H1 (cell line): Measurements from ENCODE around the gene NEK4. TPM values are rescaled to one million over a fixed set of nuclear protein-coding genes. Genes with fewer than 3 reads are reported as not detected.
A peak's percentile ranks its signal among the peaks of the same experiment; 100 is the strongest.

Experiments
- CTCF ChIA-PET: fragments of 300-600 bp; sonication (Branson Sonifier 250); formaldehyde crosslinking; loops from one replicate; lab custom pipeline; 2021; ENCODE audit not compliant: partially characterized antibody; lab: Charles Lee
- POLR2A ChIA-PET: fragments of 300-600 bp; sonication (Branson Sonifier 250); formaldehyde crosslinking; loops from one replicate; lab custom pipeline; 2021; ENCODE audit warnings: inconsistent platforms; ENCODE audit not compliant: partially characterized antibody; lab: Charles Lee
- DNase-seq, 2 experiments: peaks; one replicate each; pipeline versions ENCODE4 v3.0.0 to v3.0.0-alpha.2; 2010 to 2022; ENCODE audit warnings: low spot score in 2 of 2, low read depth in 1 of 2, mixed read lengths in 1 of 2
- FAIRE-seq: peaks from 2 replicates; lab custom pipeline; 2011; peaks lifted over from hg19 to GRCh38; lab: Jason Lieb, UNC
- H2AFZ ChIP-seq: 2 replicates; pipeline ENCODE4 v1.8.1; 2012; ENCODE audit warnings: low read length, inconsistent platforms
- H2AK5ac ChIP-seq: 2 replicates; pipeline ENCODE4 v1.6.1; 2013; ENCODE audit warnings: low read depth, low read length
- H2BK120ac ChIP-seq: replicated peaks from 2 replicates; pipeline ENCODE3; 2013; ENCODE audit warnings: low read depth, low read length, inconsistent platforms
- H2BK12ac ChIP-seq: 2 replicates; pipeline ENCODE4 v1.6.1; 2013; ENCODE audit warnings: low read depth, low read length
- H2BK15ac ChIP-seq: 2 replicates; pipeline ENCODE4 v1.6.1; 2013; ENCODE audit warnings: low read length
- H2BK20ac ChIP-seq: 2 replicates; pipeline ENCODE4 v1.6.1; 2013; ENCODE audit warnings: low read length
- H2BK5ac ChIP-seq: 2 replicates; pipeline ENCODE4 v1.6.1; 2013; ENCODE audit warnings: low read depth, low read length
- H3K14ac ChIP-seq: 2 replicates; pipeline ENCODE4 v1.6.1; 2013; ENCODE audit warnings: inconsistent platforms; ENCODE audit not compliant: insufficient read length
- H3K18ac ChIP-seq: 2 replicates; pipeline ENCODE4 v1.6.1; 2013; ENCODE audit warnings: low read length; ENCODE audit errors: extremely low read depth
- H3K23ac ChIP-seq: 2 replicates; pipeline ENCODE4 v1.6.1; 2013; ENCODE audit warnings: inconsistent platforms; ENCODE audit not compliant: insufficient read length
- H3K23me2 ChIP-seq: 2 replicates; pipeline ENCODE4 v1.6.1; 2013; ENCODE audit warnings: low read depth, low read length
- H3K27ac ChIP-seq: 2 replicates; pipeline ENCODE4 v1.6.1; 2011; ENCODE audit warnings: low read depth, low read length, inconsistent platforms
- H3K27me3 ChIP-seq, 4 experiments: replicated peaks in 1 of 4; 1 replicate in 1 of 4; 2 replicates in 3 of 4; pipeline versions ENCODE4 v1.6.1 to v1.8.1; 2011 to 2013; ENCODE audit warnings: low read length in 3 of 4, mild to moderate bottlenecking in 3 of 4, inconsistent platforms in 2 of 4, mixed read lengths in 2 of 4, moderate library complexity in 1 of 4; ENCODE audit not compliant: control insufficient read depth in 3 of 4, insufficient read depth in 3 of 4; ENCODE audit errors: extremely low read depth in 1 of 4
- H3K36me3 ChIP-seq, 4 experiments: 2 replicates each; pipeline versions ENCODE4 v1.6.1 to v1.8.1; 2011 to 2013; ENCODE audit warnings: mild to moderate bottlenecking in 4 of 4, low read length in 3 of 4, moderate library complexity in 2 of 4, control low read depth in 1 of 4, inconsistent platforms in 1 of 4; ENCODE audit not compliant: insufficient read depth in 4 of 4, control insufficient read depth in 2 of 4
- H3K4ac ChIP-seq: replicated peaks from 2 replicates; pipeline ENCODE3; 2013; ENCODE audit warnings: low read length, low read depth, mixed read lengths, inconsistent platforms; ENCODE audit not compliant: insufficient read length
- H3K4me1 ChIP-seq, 4 experiments: replicated peaks in 1 of 4; 1 replicate in 1 of 4; 2 replicates in 3 of 4; pipeline versions ENCODE4 v1.6.1 to v1.8.1; 2011 to 2013; ENCODE audit warnings: low read length in 3 of 4, inconsistent platforms in 2 of 4, mixed read lengths in 1 of 4; ENCODE audit not compliant: insufficient read depth in 4 of 4, control insufficient read depth in 3 of 4
- H3K4me2 ChIP-seq, 2 experiments: 2 replicates each; pipeline versions ENCODE4 v1.6.1 to v1.8.1; 2011 to 2013; ENCODE audit warnings: low read depth in 2 of 2, low read length in 2 of 2, control low read depth in 1 of 2, inconsistent platforms in 1 of 2, mild to moderate bottlenecking in 1 of 2; ENCODE audit not compliant: insufficient read depth in 1 of 2
- H3K4me3 ChIP-seq, 4 experiments: fragments of 200-600, 300-600 bp in 1 of 4; sonication (generic), shearing (Covaris generic), sonication (Bioruptor Twin) in 1 of 4; 2 replicates each; pipeline versions ENCODE4 v1.5.1 to v1.8.1; 2011 to 2016; ENCODE audit warnings: low read length in 4 of 4, low read depth in 3 of 4, control low read depth in 2 of 4, inconsistent platforms in 2 of 4, mild to moderate bottlenecking in 2 of 4, mixed read lengths in 1 of 4, moderate library complexity in 1 of 4; ENCODE audit not compliant: insufficient read depth in 2 of 4; ENCODE audit errors: extremely low read depth in 1 of 4
- H3K56ac ChIP-seq: replicated peaks from 2 replicates; pipeline ENCODE3; 2013; ENCODE audit warnings: low read depth, mild to moderate bottlenecking, mixed read lengths, low read length, inconsistent platforms; ENCODE audit not compliant: insufficient read length
- H3K79me1 ChIP-seq: 2 replicates; pipeline ENCODE4 v1.6.1; 2013; ENCODE audit warnings: low read depth, low read length, control low read depth
- H3K79me2 ChIP-seq, 2 experiments: 2 replicates each; pipeline versions ENCODE4 v1.6.1 to v1.8.1; 2012 to 2013; ENCODE audit warnings: low read length in 2 of 2, mild to moderate bottlenecking in 2 of 2, inconsistent platforms in 1 of 2; ENCODE audit not compliant: insufficient read depth in 2 of 2, control insufficient read depth in 1 of 2
- H3K9ac ChIP-seq, 4 experiments: replicated peaks in 1 of 4; 1 replicate in 1 of 4; 2 replicates in 3 of 4; pipeline versions ENCODE4 v1.6.1 to v1.8.1; 2011 to 2013; ENCODE audit warnings: low read depth in 3 of 4, low read length in 3 of 4, control low read depth in 2 of 4, mild to moderate bottlenecking in 2 of 4, moderate library complexity in 2 of 4, inconsistent platforms in 1 of 4; ENCODE audit errors: extremely low read depth in 1 of 4
- H3K9me3 ChIP-seq, 2 experiments: 2 replicates each; pipeline versions ENCODE4 v1.6.1 to v1.8.1; 2012 to 2013; ENCODE audit warnings: mild to moderate bottlenecking in 2 of 2, moderate library complexity in 2 of 2, control low read depth in 1 of 2, inconsistent platforms in 1 of 2, low read depth in 1 of 2, low read length in 1 of 2, mixed read lengths in 1 of 2; ENCODE audit not compliant: insufficient read depth in 2 of 2
- H4K20me1 ChIP-seq, 2 experiments: replicated peaks in 1 of 2; 2 replicates each; pipeline versions ENCODE3 to v1.8.1; 2011 to 2013; ENCODE audit warnings: inconsistent platforms in 2 of 2, low read length in 2 of 2, mild to moderate bottlenecking in 1 of 2; ENCODE audit not compliant: insufficient read depth in 2 of 2, control insufficient read depth in 1 of 2
- H4K5ac ChIP-seq: 2 replicates; pipeline ENCODE4 v1.6.1; 2013; ENCODE audit warnings: low read length, low read depth, mixed read lengths, inconsistent platforms; ENCODE audit not compliant: insufficient read length
- H4K8ac ChIP-seq: 2 replicates; pipeline ENCODE4 v1.8.0; 2013; ENCODE audit warnings: mild to moderate bottlenecking, moderate library complexity, low read length, inconsistent platforms; ENCODE audit not compliant: insufficient read depth; ENCODE audit errors: extremely low read depth
- H4K91ac ChIP-seq: replicated peaks from 2 replicates; pipeline ENCODE3; 2013; ENCODE audit warnings: low read length, mixed read lengths, inconsistent platforms; ENCODE audit not compliant: insufficient read length
- CHD2 ChIP-seq: IDR thresholded peaks from 2 replicates; pipeline ENCODE4 v1.6.1; 2012; ENCODE audit warnings: low read length, improper control_type of control experiment
- CREB1 ChIP-seq: IDR thresholded peaks from 2 replicates; pipeline ENCODE4 v1.6.1; 2012; ENCODE audit warnings: inconsistent platforms
- JUND ChIP-seq: IDR thresholded peaks from 2 replicates; pipeline ENCODE4 v1.6.1; 2011; ENCODE audit warnings: mild to moderate bottlenecking, improper control_type of control experiment, low read length
- KDM1A ChIP-seq: fragments of 200-600, 300-600 bp; sonication (generic); IDR thresholded peaks from 2 replicates; pipeline ENCODE4 v1.7.1; 2016; ENCODE audit warnings: mild to moderate bottlenecking, low read length, borderline replicate concordance
- NRF1 ChIP-seq: IDR thresholded peaks from 2 replicates; pipeline ENCODE4 v1.6.1; 2011; ENCODE audit warnings: mild to moderate bottlenecking, low read depth, low read length, improper control_type of control experiment
- SP1 ChIP-seq: IDR thresholded peaks from 2 replicates; pipeline ENCODE4 v1.6.1; 2011; ENCODE audit warnings: low read depth, low read length
- WGBS, 2 experiments: shearing (Covaris generic) in 1 of 2; methylation state at CpG; one replicate each; pipeline versions ENCODE4 v1.1.6 to v1.1.7; 2013 to 2015; ENCODE audit warnings: low lambda C conversion rate in 2 of 2, mixed read lengths in 2 of 2, inconsistent platforms in 1 of 2, low coverage in 1 of 2, missing lambda C conversion rate in 1 of 2; ENCODE audit not compliant: insufficient replicate concordance in 2 of 2, insufficient coverage in 1 of 2, insufficient read length in 1 of 2; ENCODE audit errors: extremely low coverage in 1 of 2, missing lambda C conversion rate in 1 of 2; 5-methylcytosine and 5-hydroxymethylcytosine counted together
- polyA plus RNA-seq, 7 experiments: library from polyadenylated mRNA; depleted of rRNA in 3 of 7; stranded (reverse) in 5 of 7; unstranded in 2 of 7; fragments of >200 nt in 5 of 7; fragments of 200-250 nt in 2 of 7; gene quantifications; 1 replicate in 5 of 7; 2 replicates in 1 of 7; 4 replicates in 1 of 7; pipeline versions ENCODE4 v1.2.1 to v1.2.3, GENCODE V29; 2011 to 2013; ENCODE audit warnings: missing spikeins in 2 of 7, mixed read lengths in 2 of 7
- total RNA-seq: library from RNA; stranded (reverse); fragmentation: NEBNext Ultra II Directional; extraction: Animal tissue kit (Norgen Biotek cat#: 25700); gene quantifications from 2 replicates; pipeline ENCODE4 v1.2.1, GENCODE V29; 2021

NEK4 gene
- total and polyA plus RNA-seq, 2 of the 8 experiments (the other 6 are each of a cell fraction or from before 2014, with no cell fraction given), result 7.5 to 40.0 TPM

DNA sequence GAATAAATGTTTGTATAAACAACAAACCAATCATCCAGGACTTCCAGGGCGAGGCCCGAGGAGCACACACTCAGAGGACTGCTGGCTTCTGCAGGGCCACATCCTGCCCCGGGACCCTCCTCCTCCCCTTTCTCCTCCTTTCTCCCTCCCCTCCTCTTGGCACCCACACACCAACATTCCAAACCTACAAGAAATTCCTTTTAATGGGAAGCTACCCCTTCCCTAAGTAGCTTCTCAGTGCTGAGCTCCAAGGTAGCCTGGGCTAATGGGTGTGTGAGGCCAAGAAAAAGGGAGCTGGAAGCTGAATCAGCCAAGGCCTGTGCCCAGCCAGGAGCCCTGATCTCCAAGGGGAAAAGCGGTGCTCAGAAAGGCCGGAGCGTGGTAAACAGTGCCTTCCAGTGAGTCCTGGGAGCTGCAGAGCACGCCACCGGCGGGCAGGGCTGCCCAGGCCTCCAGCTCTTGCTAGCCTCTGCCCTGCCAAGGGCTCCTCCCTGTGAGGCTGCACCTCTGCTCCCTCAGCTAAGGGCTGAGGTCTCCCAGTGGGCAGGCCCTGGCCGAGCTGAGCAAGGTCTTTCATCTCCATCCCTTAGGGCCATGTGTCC lies 27.7 kb upstream of the NEK4 start:
- 77% methylated on average over 10 of the region's 10 CpGs; no CpG with 5 or more reads in 1 of the 2 experiments for WGBS, 2 experiments
- peak overlapping the region; percentile 9; the same call in 1 of the 2 replicates for H2AFZ ChIP-seq
- DNase-seq (no peak), FAIRE-seq (no peak)
- H3K23ac ChIP-seq, result no peak overlapping the region
- ChIA-PET CTCF (interaction anchor here (0.5 to 6.9 kb wide), 27 partner anchors 8 to 349 kb away, joined by 3 to 86 read pairs (median 6); partner anchors contain the start of genes ITIH1, MUSTN1 and NEK4), POLR2A (interaction anchor here (0.6 to 1.9 kb wide), 2 partner anchors 11 to 28 kb away, joined by 4 to 6 read pairs; partner anchors contain the start of gene NEK4)
- H4K91ac ChIP-seq, result no peak overlapping the region
- no peaks in the 10 kb centered on the region for H3K23me2 ChIP-seq
- H2BK20ac ChIP-seq, result no peak overlapping the region
- H3K4me1 ChIP-seq, result no peaks in the 10 kb centered on the region
- H3K36me3 ChIP-seq, result no peaks in the 10 kb centered on the region
- no peak overlapping the region for H2BK120ac ChIP-seq
- TF ChIP-seq KDM1A (no peak), NRF1 (no peak), CREB1 (no peak), JUND (no peak), SP1 (no peak), CHD2 (no peak)
- no peaks in the 10 kb centered on the region for H3K27me3 ChIP-seq
- H3K9ac ChIP-seq, result no peak overlapping the region
- no peak overlapping the region for H3K4me2 ChIP-seq
- H3K14ac ChIP-seq, result no peak overlapping the region
- H3K56ac ChIP-seq, result no peak overlapping the region
- H3K79me1 ChIP-seq, result no peaks in the 10 kb centered on the region
- no peak overlapping the region for H3K18ac ChIP-seq
- H4K5ac ChIP-seq, result no peak overlapping the region
- H3K79me2 ChIP-seq, result no peaks in the 10 kb centered on the region
- no peak overlapping the region for H2BK12ac ChIP-seq
- no peak overlapping the region for H2AK5ac ChIP-seq
- H2BK15ac ChIP-seq, result no peak overlapping the region
- H3K4me3 ChIP-seq, result no peak overlapping the region
- H3K9me3 ChIP-seq, result no peaks in the 10 kb centered on the region
- peaks cover 0 to 2% of the 10 kb centered on the region in 2 experiments for H4K20me1 ChIP-seq
- no peak overlapping the region for H3K27ac ChIP-seq
- H4K8ac ChIP-seq, result no peak overlapping the region
- no peak overlapping the region for H3K4ac ChIP-seq
- H2BK5ac ChIP-seq, result 0 out of 2 replicates have a peak overlapping the region, but pooled peaks have one; percentile 35
